Uterine smooth muscle cell (primary cell): ENCODE results near the gene DELE1. TPM values are rescaled to one million over a fixed set of nuclear protein-coding genes. Genes with fewer than 3 reads are reported as not detected.

Source experiments
- total RNA-seq: library from RNA; depleted of rRNA; stranded (reverse); fragments of >200 nt; gene quantifications from 2 replicates; pipeline ENCODE4 v1.2.3, GENCODE V29; 2014

DELE1 gene
- 37.0 and 41.2 TPM in 2 replicates for total RNA-seq

DNA sequence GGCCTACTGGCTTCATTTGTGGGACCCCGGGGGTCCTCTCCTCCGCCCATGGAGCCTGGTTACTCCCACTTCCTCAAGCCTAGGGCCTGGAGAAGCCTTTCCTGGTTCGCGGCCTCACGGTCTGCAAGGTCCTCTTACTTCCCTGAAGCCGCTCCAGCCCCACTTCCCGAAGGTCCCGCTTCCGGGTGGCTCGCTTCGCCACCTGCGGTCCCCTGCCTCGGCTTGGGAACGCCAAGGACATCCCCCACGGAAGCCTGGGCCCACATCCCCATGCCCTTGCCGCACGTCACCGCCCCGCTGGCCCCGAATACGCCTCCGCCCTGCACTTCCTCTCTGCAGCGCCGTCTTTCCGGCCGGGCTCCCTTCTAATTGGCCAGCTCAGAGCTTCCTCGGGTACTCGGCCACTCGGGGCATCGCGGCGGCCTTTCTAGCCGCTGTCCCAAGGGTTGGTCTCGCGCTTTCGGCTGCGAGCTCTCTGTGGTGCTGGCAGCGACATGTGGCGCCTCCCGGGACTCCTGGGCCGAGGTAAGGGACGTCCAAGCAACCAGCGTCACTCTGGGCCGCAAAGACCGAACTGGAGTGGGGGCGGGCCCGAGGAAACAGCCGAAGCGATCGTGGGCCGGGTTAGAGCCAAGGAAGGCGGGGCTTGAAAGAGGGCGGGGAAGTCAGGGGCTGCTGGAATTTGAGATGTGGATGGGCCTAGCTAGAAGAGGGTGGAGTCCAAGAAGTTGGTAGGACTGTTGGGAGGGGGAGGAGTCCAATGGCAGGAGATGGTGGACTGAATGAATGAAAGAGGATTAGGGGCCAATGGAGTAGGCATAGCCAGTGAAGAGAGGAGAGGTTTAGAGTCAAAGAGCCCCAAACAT lies at the start of gene DELE1:
Gene DELE1 (plus strand): TSS at position 424 of the 866 bp plus-strand sequence. CDS start 71 bp downstream, at position 495.

GRCh38 chr5:141878186-141878710 lies 45.4 kb upstream of the DELE1 start, which contains the start of gene PCDH1:
Gene PCDH1 (minus strand): TSS chr5:141878410. CDS start chr5:141878262, 148 bp downstream.

DNA sequence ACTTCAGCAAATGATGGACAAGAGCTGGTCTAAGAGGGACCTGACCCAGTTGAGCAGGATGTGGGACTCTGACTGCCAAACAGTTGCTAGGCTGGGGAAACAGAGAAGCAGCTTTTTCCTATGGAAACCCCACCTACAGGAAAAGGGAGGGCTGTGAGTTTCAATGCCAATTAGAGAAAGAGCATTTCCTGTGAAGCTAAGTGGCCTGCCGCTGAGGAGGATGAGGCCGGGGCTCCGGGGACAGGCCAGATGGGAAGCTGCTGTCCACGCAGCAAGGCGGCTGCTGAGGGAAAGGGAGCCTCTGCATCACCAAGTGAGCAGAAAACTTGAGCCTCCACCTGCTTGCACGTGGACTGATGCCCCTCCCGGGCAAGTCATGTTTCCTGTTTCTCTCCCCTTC lies 34.4 kb downstream of the DELE1 start, which contains the start of gene PCDH12:
Gene PCDH12 (minus strand): TSS at position 90 of the 400 bp plus-strand sequence. CDS start 351 bp downstream, outside the sequence.

GRCh38 chr5:141968914-141969608 lies 45.4 kb downstream of the DELE1 start, which contains the start of gene RNF14:
Gene RNF14 (plus strand): TSS chr5:141969105. CDS start chr5:141973589, 4,484 bp downstream.

Other genes with a start within 250 kb of the DELE1 start
- 4.6 and 4.8 TPM in 2 replicates for gene ARAP3, start 241.6 kb upstream of the DELE1 start, total RNA-seq
- 1.4 TPM in 2 replicates for gene PCDH1, start 45.5 kb upstream of the DELE1 start, total RNA-seq
- under 0.01 and 0.11 TPM in 2 replicates for gene PCDH12, start 34.3 kb downstream of the DELE1 start, total RNA-seq
- 76.5 and 77.1 TPM in 2 replicates for gene RNF14, start 45.2 kb downstream of the DELE1 start, total RNA-seq
- 80.7 and 98.0 TPM in 2 replicates for gene GNPDA1, start 89.2 kb downstream of the DELE1 start, total RNA-seq
- gene NDFIP1, start 184.9 kb downstream of the DELE1 start, total RNA-seq, result 58.1 and 60.4 TPM in 2 replicates